Retina (tissue), 1 donor: Measurements from ENCODE around the gene SMO.
A peak's percentile ranks its signal among the peaks of the same experiment; 100 is the strongest.
"Not testable (repeated sequence)": the region's sequence is repeated elsewhere in the genome, so short reads cannot be mapped to it uniquely, and the experiment has no call there.

Experiments used
- DNase-seq: peaks from one replicate; pipeline ENCODE4 v3.0.0-alpha.2; 2016

The SMO gene

GRCh38 chr7:129210256-129210988 is 22.0 kb downstream of the SMO start:
- DNase-seq = peak; percentile 75

GRCh38 chr7:129210989-129211312 is 22.5 kb downstream of the SMO start:
- DNase-seq = no peak

- DNase-seq = no peak
Measured at GRCh38 chr7:129212126-129212525, 23.7 kb downstream of the SMO start.

- DNase-seq = no peak
Measured at GRCh38 chr7:129212596-129212995, 24.2 kb downstream of the SMO start.

GRCh38 chr7:129213828-129214227 is 25.4 kb downstream of the SMO start:
- DNase-seq = peak; percentile 63

GRCh38 chr7:129215691-129216090 is 27.3 kb downstream of the SMO start:
- not testable (repeated sequence) for DNase-seq

- not testable (repeated sequence) for DNase-seq
Measured at GRCh38 chr7:129216101-129216715, 27.8 kb downstream of the SMO start.

- DNase-seq = not testable (repeated sequence)
Measured at GRCh38 chr7:129216821-129217416, 28.5 kb downstream of the SMO start.

- peak; percentile 88 for DNase-seq
Measured at GRCh38 chr7:129218514-129219062, 30.2 kb downstream of the SMO start.

- DNase-seq = not testable (repeated sequence)
Measured at GRCh38 chr7:129219166-129219565, 30.7 kb downstream of the SMO start.

- DNase-seq = no peak
Measured at GRCh38 chr7:129222064-129222463, 33.6 kb downstream of the SMO start.

GRCh38 chr7:129224251-129225205 is 36.1 kb downstream of the SMO start, which contains the start of gene AHCYL2:
TSS of gene AHCYL2 (plus strand) at chr7:129225030.
- DNase-seq = peak; percentile 97

GRCh38 chr7:129225206-129225930 is 36.9 kb downstream of the SMO start:
- peak; percentile 86 for DNase-seq

GRCh38 chr7:129225931-129226572 is 37.6 kb downstream of the SMO start:
- no peak for DNase-seq

- DNase-seq = no peak
Measured at GRCh38 chr7:129227646-129228578, 39.5 kb downstream of the SMO start.

- DNase-seq = no peak
Measured at GRCh38 chr7:129228633-129229032, 40.2 kb downstream of the SMO start.

GRCh38 chr7:129231666-129232065 is 43.2 kb downstream of the SMO start:
- no peak for DNase-seq

- no peak for DNase-seq
Measured at GRCh38 chr7:129238546-129238945, 50.1 kb downstream of the SMO start.

GRCh38 chr7:129240119-129240820 is 51.8 kb downstream of the SMO start:
- no peak for DNase-seq

- DNase-seq = no peak
Measured at GRCh38 chr7:129244220-129244619, 55.8 kb downstream of the SMO start.
